H1 (cell line): Measurements from ENCODE around the gene MAPKAP1. TPM values are rescaled to one million over a fixed set of nuclear protein-coding genes. Genes with fewer than 3 reads are reported as not detected.

ENCODE experiments used
- ASH2L ChIP-seq: fragments of 200-600, 300-600 bp; sonication (generic); IDR thresholded peaks from one replicate; pipeline ENCODE4 v1.7.1; 2017; ENCODE audit warnings: low read length
- BRCA1 ChIP-seq: IDR thresholded peaks from 2 replicates; pipeline ENCODE4 v1.6.1; 2012; ENCODE audit warnings: low read depth, low read length, improper control_type of control experiment
- CTCF ChIP-seq, 3 experiments: IDR thresholded peaks; 1 replicate in 2 of 3; 2 replicates in 1 of 3; pipeline versions ENCODE4 v1.5.1 to v1.6.1; 2011; ENCODE audit warnings: low read length in 3 of 3, mild to moderate bottlenecking in 3 of 3, inconsistent platforms in 2 of 3, low read depth in 1 of 3, moderate library complexity in 1 of 3; ENCODE audit not compliant: insufficient read depth in 1 of 3; ENCODE audit errors: control extremely low read depth in 1 of 3
- MAFK ChIP-seq: IDR thresholded peaks from 2 replicates; pipeline ENCODE4 v1.6.1; 2012; ENCODE audit warnings: low read depth, mild to moderate bottlenecking, improper control_type of control experiment, low read length
- polyA plus RNA-seq, 7 experiments: library from polyadenylated mRNA; depleted of rRNA in 3 of 7; stranded (reverse) in 5 of 7; unstranded in 2 of 7; fragments of >200 nt in 5 of 7; fragments of 200-250 nt in 2 of 7; gene quantifications; 1 replicate in 5 of 7; 2 replicates in 1 of 7; 4 replicates in 1 of 7; pipeline versions ENCODE4 v1.2.1 to v1.2.3, GENCODE V29; 2011 to 2013; ENCODE audit warnings: missing spikeins in 2 of 7, mixed read lengths in 2 of 7
- total RNA-seq: library from RNA; stranded (reverse); fragmentation: NEBNext Ultra II Directional; extraction: Animal tissue kit (Norgen Biotek cat#: 25700); gene quantifications from 2 replicates; pipeline ENCODE4 v1.2.1, GENCODE V29; 2021

MAPKAP1 gene
- total and polyA plus RNA-seq, 2 of the 8 experiments (the other 6 are each of a cell fraction or from before 2014, with no cell fraction given) = 79.2 to 140 TPM

- no peak for TF ChIP-seq MAFK
- TF ChIP-seq ASH2L = no peak
- no peak for TF ChIP-seq CTCF (IDR thresholded peaks at IDR 0.05; ENCODE audit: control extremely low read depth in 1 of 3, insufficient read depth in 1 of 3, low read depth in 1 of 3, low read length in 3 of 3)
- no peak for TF ChIP-seq BRCA1
- TF ChIP-seq, all 59 proteins: peak for 0
Measured at GRCh38 chr9:125444166-125444565, 262.8 kb downstream of the MAPKAP1 start (continued).
